K562 (cell line): ENCODE results near the gene PGBD4. TPM values are rescaled to one million over a fixed set of nuclear protein-coding genes. Genes with fewer than 3 reads are reported as not detected.

Experiments
- ATAC-seq: fragments of 200-7000 bp; cut with Tn5 transposase; 3 replicates; pipeline ENCODE4 v1.9.1; 2020; ENCODE audit warnings: moderate library complexity
- BruUV-seq: library from RNA; stranded (reverse); fragments of 400-500 nt; replicated peaks from 2 replicates; lab custom pipeline; 2021; lab: Mats Ljungman, UMichigan
- CTCF ChIA-PET: fragments of 300-600 bp; formaldehyde crosslinking; extraction: SDS; loops from one replicate; lab custom pipeline; 2021; ENCODE audit warnings: low intra/inter-chr PET ratio; lab: Yijun Ruan, JAX
- POLR2A ChIA-PET: fragments of 300-600, 350-650 bp; sonication (Branson Sonifier 250); formaldehyde crosslinking; extraction: SDS; loops from one replicate; lab custom pipeline; 2021; ENCODE audit warnings: antibody characterized with exemption, inconsistent platforms; lab: Yijun Ruan, JAX
- DNase-seq, 4 experiments: peaks; one replicate each; pipeline versions ENCODE4 v3.0.0 to v3.0.0-alpha.2; 2011 to 2018; ENCODE audit warnings: low spot score in 3 of 4, mixed read lengths in 3 of 4; ENCODE audit errors: extremely low read depth in 1 of 4
- FAIRE-seq: peaks from 2 replicates; lab custom pipeline; 2011; peaks lifted over from hg19 to GRCh38; lab: Jason Lieb, UNC
- H2AFZ ChIP-seq: 2 replicates; pipeline ENCODE4 v1.6.0; 2011; ENCODE audit warnings: low read depth, low read length, control low read depth, inconsistent platforms
- H3K27ac ChIP-seq: fragments of 200-600 bp; 3 replicates; pipeline ENCODE4 v1.8.0; 2011; ENCODE audit warnings: low read depth, mild to moderate bottlenecking, control low read depth, inconsistent platforms, low read length, moderate library complexity, mixed read lengths; ENCODE audit errors: extremely low read depth
- H3K27me3 ChIP-seq, 2 experiments: fragments of 300-600 bp in 1 of 2; 2 replicates in 1 of 2; 3 replicates in 1 of 2; pipeline versions ENCODE4 v1.6.0 to v1.8.0; 2011; ENCODE audit warnings: inconsistent platforms in 2 of 2, low read length in 2 of 2, mild to moderate bottlenecking in 1 of 2, mixed read lengths in 1 of 2, moderate library complexity in 1 of 2; ENCODE audit not compliant: control insufficient read depth in 2 of 2, insufficient read depth in 2 of 2
- H3K36me3 ChIP-seq: fragments of 300-600 bp; 3 replicates; pipeline ENCODE4 v1.8.0; 2011; ENCODE audit warnings: mild to moderate bottlenecking, low read length, inconsistent platforms; ENCODE audit not compliant: control insufficient read depth, insufficient read depth
- H3K4me1 ChIP-seq, 2 experiments: fragments of 200-600 bp in 1 of 2; replicated peaks in 1 of 2; 2 replicates in 1 of 2; 3 replicates in 1 of 2; pipeline versions ENCODE4 v1.5.1 to v1.8.0; 2011; ENCODE audit warnings: inconsistent platforms in 2 of 2, low read length in 2 of 2, mild to moderate bottlenecking in 1 of 2, mixed read lengths in 1 of 2, moderate library complexity in 1 of 2; ENCODE audit not compliant: control insufficient read depth in 2 of 2, insufficient read depth in 2 of 2
- H3K4me2 ChIP-seq: 2 replicates; pipeline ENCODE4 v1.6.1; 2011; ENCODE audit warnings: low read length, control low read depth, inconsistent platforms, mixed read lengths; ENCODE audit not compliant: insufficient read depth
- H3K4me3 ChIP-seq: fragments of 200-600 bp; sonication (generic), shearing (Covaris generic); 2 replicates; pipeline ENCODE4 v1.5.1; 2016; ENCODE audit warnings: control low read depth, inconsistent platforms
- H3K79me2 ChIP-seq: fragments of 200-600 bp; 3 replicates; pipeline ENCODE4 v1.8.0; 2011; ENCODE audit warnings: low read length, inconsistent platforms; ENCODE audit not compliant: control insufficient read depth, insufficient read depth
- H3K9ac ChIP-seq, 2 experiments: 2 replicates each; pipeline versions ENCODE4 v1.6.0 to v1.6.1; 2011; ENCODE audit warnings: low read depth in 2 of 2, low read length in 2 of 2, control low read depth in 1 of 2, inconsistent platforms in 1 of 2, mild to moderate bottlenecking in 1 of 2, mixed read lengths in 1 of 2; ENCODE audit not compliant: insufficient read depth in 1 of 2
- H3K9me1 ChIP-seq: one replicate; pipeline ENCODE4 v1.6.0; 2011; ENCODE audit warnings: inconsistent platforms, mild to moderate bottlenecking, low read length, moderate library complexity; ENCODE audit not compliant: control insufficient read depth, insufficient read depth
- H3K9me3 ChIP-seq: replicated peaks from 2 replicates; pipeline ENCODE4 v1.5.1; 2011; ENCODE audit warnings: low read depth, low read length, inconsistent platforms; ENCODE audit not compliant: control insufficient read depth, insufficient read depth
- H4K20me1 ChIP-seq: replicated peaks from 2 replicates; pipeline ENCODE4 v1.6.1; 2011; ENCODE audit warnings: low read length, inconsistent platforms, mixed read lengths; ENCODE audit not compliant: control insufficient read depth, insufficient read depth
- CHD4 ChIP-seq: fragments of 200-600 bp; sonication (generic); IDR thresholded peaks from 3 replicates; pipeline ENCODE4 v1.6.1; 2012; ENCODE audit warnings: low read depth, mild to moderate bottlenecking, mixed read lengths, low read length, inconsistent platforms; ENCODE audit not compliant: insufficient read depth, insufficient replicate concordance, poor library complexity, severe bottlenecking
- HIVEP1 ChIP-seq: fragments of 250-450 bp; sonication (Bioruptor Pico); IDR thresholded peaks from 2 replicates; pipeline ENCODE4 v1.4.0; 2020; ENCODE audit warnings: mild to moderate bottlenecking
- JUNB ChIP-seq: fragments of 450-650 bp; formaldehyde crosslinking; conservative IDR thresholded peaks from 2 replicates; pipeline ENCODE4 v1.4.0; 2020; ENCODE audit warnings: mild to moderate bottlenecking
- SMC3 ChIP-seq: conservative IDR thresholded peaks from 2 replicates; pipeline ENCODE4 v1.6.1; 2011; ENCODE audit warnings: low read depth, low read length, improper control_type of control experiment; ENCODE audit not compliant: insufficient read depth
- ZNF124 ChIP-seq: sonication (generic); formaldehyde crosslinking; IDR thresholded peaks from 2 replicates; pipeline ENCODE4 v1.8.1; 2022; ENCODE audit warnings: missing genetic modification reagents
- ZNF146 ChIP-seq: IDR thresholded peaks from one replicate; pipeline ENCODE4 v1.6.1; 2018; ENCODE audit warnings: missing compliant biosample characterization; ENCODE audit not compliant: unreplicated experiment
- ZNF165 ChIP-seq: fragments of 250-450 bp; sonication (Bioruptor Pico); IDR thresholded peaks from 2 replicates; pipeline ENCODE4 v1.4.0; 2020; ENCODE audit warnings: borderline replicate concordance
- ZNF318 ChIP-seq, 2 experiments: fragments of 450-650 bp; IDR thresholded peaks; 2 replicates each; pipeline ENCODE4 v1.6.1; 2016; ENCODE audit warnings: mild to moderate bottlenecking in 2 of 2, borderline replicate concordance in 1 of 2, low read depth in 1 of 2, moderate library complexity in 1 of 2
- WGBS: fragments of 100-300 bp; shearing (Covaris generic); methylation state at CpG from one replicate; pipeline ENCODE4 v1.1.6; 2016; ENCODE audit warnings: low coverage, mixed read lengths; ENCODE audit not compliant: insufficient coverage; ENCODE audit errors: missing lambda C conversion rate; 5-methylcytosine and 5-hydroxymethylcytosine counted together
- in situ Hi-C: fragments of 300-500 bp; cut with MboI; formaldehyde crosslinking; loops from 4 replicates; pipeline ENCODE4 v1.15.0; 2018; ENCODE audit warnings: inconsistent platforms, mixed read lengths
- intact Hi-C: fragments of 100-400 bp; cut with micrococcal nuclease; formaldehyde crosslinking; loops from 2 replicates; pipeline ENCODE4 v1.14.2; 2022
- polyA plus RNA-seq, 8 experiments: library from polyadenylated mRNA; depleted of rRNA in 4 of 8; stranded (reverse) in 5 of 8; unstranded in 3 of 8; fragments of >200 nt; fragmentation: Nextera tagmentation in 2 of 8; fragmentation: Illumina TruSeq in 1 of 8; extraction: Ambion mirVana in 2 of 8; extraction: Trizol in 1 of 8; gene quantifications; 2 replicates each; pipeline versions ENCODE4 v1.2.1 to v1.2.3, GENCODE V29; 2011 to 2014; ENCODE audit warnings: inconsistent platforms in 1 of 8, missing spikeins in 1 of 8
- total RNA-seq, 7 experiments: library from RNA; depleted of rRNA in 6 of 7; stranded (reverse); fragments of >200 nt in 6 of 7; fragmentation: Illumina TruSeq in 2 of 7; extraction: Trizol in 2 of 7; gene quantifications; 2 replicates each; pipeline versions ENCODE4 v1.2.1 to v1.2.3, GENCODE V29; 2011 to 2021; ENCODE audit warnings: low replicate concordance in 1 of 7

PGBD4 gene
- total and polyA plus RNA-seq, 9 of the 15 experiments (the other 6 are each of a cell fraction or from before 2014, with no cell fraction given): 2.1 to 4.9 (median 2.7) TPM

GRCh38 chr15:34101366-34102174 is at the start of gene PGBD4, which contains the start of gene EMC7 (continued):
- no peak for TF ChIP-seq SMC3
- no peak for TF ChIP-seq JUNB
- no peak for TF ChIP-seq HIVEP1 (CRISPR knock-in tag)

DNA sequence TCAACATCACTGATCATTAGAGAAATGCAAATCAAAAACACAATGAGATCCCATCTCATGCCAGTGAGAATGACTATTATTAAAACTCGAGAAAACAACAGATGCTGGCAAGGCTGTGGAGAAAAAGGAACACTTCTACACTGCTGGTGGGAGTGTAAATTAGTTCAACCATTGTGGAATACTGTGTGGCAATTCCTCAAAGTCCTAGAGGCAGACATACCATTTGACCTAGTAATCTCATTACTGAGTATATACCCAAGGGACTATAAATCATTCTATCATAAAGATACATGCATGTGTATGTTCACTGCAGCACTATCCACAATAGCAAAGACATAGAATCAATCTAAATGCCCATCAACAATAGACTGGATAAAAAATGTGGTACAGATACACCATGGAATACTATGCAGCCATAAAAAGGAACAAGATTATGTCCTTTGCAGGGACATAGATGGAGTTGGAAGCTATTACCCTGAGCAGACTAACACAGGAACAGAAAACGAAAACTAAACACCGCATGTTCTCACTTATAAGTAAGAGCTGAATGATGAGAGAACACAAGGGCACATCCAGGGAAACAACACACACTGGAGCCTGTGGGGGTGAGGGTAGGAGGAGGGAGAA is 47.7 kb upstream of the PGBD4 start:
- in situ Hi-C loops: no loop called here
- 2% methylated on average over 3 of the region's 3 CpGs for WGBS
- BruUV-seq: no TSS peak

More for the DNA sequence above, 47.7 kb upstream of the PGBD4 start:
- intact Hi-C loops: no loop called here
- 0 out of 2 replicates have a peak, but pooled peaks cover 2% of the 10 kb centered on the region for H3K9me3 ChIP-seq
- TF ChIP-seq ZNF124 (CRISPR knock-in tag) (no peak), ZNF165 (no peak), CHD4 (no peak), ZNF318 (IDR thresholded peaks at IDR 0.05; ENCODE audit: borderline replicate concordance in 1 of 2, low read depth in 1 of 2) (no peak), ZNF146 (CRISPR knock-in tag) (peak; percentile 64)
- H3K36me3 ChIP-seq: no peaks in the 10 kb centered on the region
- H3K4me2 ChIP-seq: no peak overlapping the region
- ChIA-PET POLR2A (no interaction called here), CTCF (no interaction called here)
- H4K20me1 ChIP-seq: no peaks in the 10 kb centered on the region
- H3K4me3 ChIP-seq: no peak overlapping the region
- H3K27ac ChIP-seq: no peak overlapping the region
- H3K4me1 ChIP-seq: no peaks in the 10 kb centered on the region
- H3K9ac ChIP-seq: no peak overlapping the region
- ATAC-seq: no peak
- H3K9me1 ChIP-seq: no peaks in the 10 kb centered on the region
- no peak for DNase-seq
- FAIRE-seq: no peak
- H3K79me2 ChIP-seq: no peaks in the 10 kb centered on the region
- peaks cover 0 to 2% of the 10 kb centered on the region in 2 experiments; a peak in 1 of 5 replicates for H3K27me3 ChIP-seq
- no peak overlapping the region for H2AFZ ChIP-seq
